ENCODE measurements around the gene ELOA. TPM values are rescaled to one million over a fixed set of nuclear protein-coding genes. Genes with fewer than 3 reads are reported as not detected.

Gene ELOA
- total and polyA plus RNA-seq, 2 of the 13 experiments (the other 11 are each of a cell fraction or from before 2014, with no cell fraction given) = 14.2 to 28.5 TPM

DNA sequence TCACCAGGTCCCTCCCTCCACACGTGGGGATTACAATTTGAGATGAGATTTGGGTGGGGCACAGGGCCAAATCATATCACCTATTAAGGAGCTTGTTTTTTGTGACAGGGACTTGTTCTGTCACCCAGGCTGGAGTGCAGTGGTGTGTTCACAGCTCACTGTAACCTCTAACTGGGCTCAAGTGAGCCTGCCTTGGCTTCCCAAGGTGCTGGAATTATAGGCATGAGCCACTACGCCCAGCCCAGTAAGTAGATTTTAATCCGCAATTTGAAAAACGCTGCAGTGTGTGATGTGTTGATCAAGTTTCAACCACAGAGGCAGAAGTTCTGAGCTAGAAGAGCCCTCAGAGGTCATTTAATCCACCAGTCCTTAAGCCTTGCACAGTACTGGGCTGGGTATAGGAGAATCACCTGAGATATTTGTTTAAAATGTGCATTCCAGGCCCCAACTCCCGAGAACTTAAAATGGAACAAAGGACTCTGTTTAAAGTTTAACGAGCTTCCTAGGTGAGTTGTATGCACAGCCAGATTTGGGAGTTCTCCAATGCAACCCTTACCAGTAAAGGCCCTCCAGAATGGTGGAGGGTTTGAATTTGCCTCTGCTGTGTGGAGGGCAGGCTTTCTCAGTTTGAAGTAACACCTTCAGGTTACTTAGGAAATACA, 38.3 kb upstream of the ELOA start (continued):
- TF ChIP-seq, protein P1, sequence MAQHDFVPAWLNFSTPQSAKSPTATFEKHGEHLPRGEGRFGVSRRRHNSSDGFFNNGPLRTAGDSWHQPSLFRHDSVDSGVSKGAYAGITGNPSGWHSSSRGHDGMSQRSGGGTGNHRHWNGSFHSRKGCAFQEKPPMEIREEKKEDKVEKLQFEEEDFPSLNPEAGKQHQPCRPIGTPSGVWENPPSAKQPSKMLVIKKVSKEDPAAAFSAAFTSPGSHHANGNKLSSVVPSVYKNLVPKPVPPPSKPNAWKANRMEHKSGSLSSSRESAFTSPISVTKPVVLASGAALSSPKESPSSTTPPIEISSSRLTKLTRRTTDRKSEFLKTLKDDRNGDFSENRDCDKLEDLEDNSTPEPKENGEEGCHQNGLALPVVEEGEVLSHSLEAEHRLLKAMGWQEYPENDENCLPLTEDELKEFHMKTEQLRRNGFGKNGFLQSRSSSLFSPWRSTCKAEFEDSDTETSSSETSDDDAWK (CRISPR knock-in tag; IDR thresholded peaks at IDR 0.05) = no peak
- TF ChIP-seq SMYD3 (CRISPR knock-in tag; IDR thresholded peaks at IDR 0.05) (no peak), MAFG (CRISPR knock-in tag; IDR thresholded peaks at IDR 0.05) (no peak)

DNA sequence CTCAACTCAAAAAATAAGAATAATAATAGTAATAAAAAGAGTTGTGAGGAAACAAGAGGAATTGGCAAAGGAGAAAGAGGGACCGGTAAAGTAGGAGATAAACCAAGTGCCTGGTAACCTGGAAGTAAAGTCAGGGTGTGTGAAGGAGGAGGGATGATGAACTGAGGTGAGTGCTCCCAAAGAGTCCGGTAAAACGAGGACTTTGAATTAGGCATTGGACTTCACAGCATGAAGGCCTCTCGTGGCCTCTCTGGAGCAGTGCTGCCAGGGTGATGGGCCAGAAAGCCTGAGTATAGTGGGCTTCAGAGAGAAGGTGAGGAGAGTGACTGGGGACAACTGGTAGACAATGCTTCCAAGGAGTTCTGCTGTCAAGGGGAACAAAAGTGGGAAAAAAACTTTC, 34.0 kb upstream of the ELOA start:
- TF ChIP-seq ZNF263 (CRISPR knock-in tag; IDR thresholded peaks at IDR 0.05) (peak; percentile 86), MEF2D (CRISPR knock-in tag; IDR thresholded peaks at IDR 0.05) (no peak)
- Histone ChIP-seq H4K20me1 (ENCODE audit: insufficient read depth, low read length) (peaks cover 8% of the 10 kb centered on the region; the same call in 1 of the 2 replicates), H3K4me1 (ENCODE audit: insufficient read depth, low read length) (peaks cover 13% of the 10 kb centered on the region), H3K4me2 (ENCODE audit: low read depth, low read length) (no peak overlapping the region), H3K27me3 (ENCODE audit: control insufficient read depth in 1 of 2, insufficient read depth in 2 of 2, low read length in 2 of 2) (no peaks in the 10 kb centered on the region), H3K36me3 (replicated peaks in 1 of 2; ENCODE audit: control insufficient read depth in 1 of 2, insufficient read depth in 2 of 2, low read length in 2 of 2) (peaks cover 0 to 10% of the 10 kb centered on the region in 2 experiments; a peak in 1 of 5 replicates), H3K4me3 (replicated peaks in 1 of 3; ENCODE audit: insufficient read depth in 1 of 3, low read depth in 2 of 3, low read length in 3 of 3) (no peak overlapping the region), H3K9ac (ENCODE audit: insufficient read depth, low read depth, low read length) (no peak overlapping the region), H3K9me3 (ENCODE audit: low read length) (no peaks in the 10 kb centered on the region), H2AFZ (ENCODE audit: low read length) (no peak overlapping the region), H3K27ac (ENCODE audit: extremely low read length, insufficient read depth, low read length) (no peak overlapping the region), H3K79me2 (ENCODE audit: insufficient read depth, low read length) (no peaks in the 10 kb centered on the region)
- intact Hi-C loops (cut with micrococcal nuclease; ENCODE audit: unreplicated experiment) = no loop called here
- in situ Hi-C loops (cut with HindIII; ENCODE audit: extremely low pct_ligation_motif_present, low pct_unique_long_range_greater_than_20kb) = no loop called here
- POLR2A ChIA-PET = no interaction called here
- no peak for FAIRE-seq
- no TSS peak for BruUV-seq (replicated peaks)
- no peak for DNase-seq (ENCODE audit: low spot score)
- WGBS (ENCODE audit: low lambda C conversion rate) = 90% methylated on average over 4 of the region's 4 CpGs
- CTCF ChIA-PET (ENCODE audit: low intra/inter-chr PET ratio, low total read pairs) = no interaction called here
- no peak for ATAC-seq

DNA sequence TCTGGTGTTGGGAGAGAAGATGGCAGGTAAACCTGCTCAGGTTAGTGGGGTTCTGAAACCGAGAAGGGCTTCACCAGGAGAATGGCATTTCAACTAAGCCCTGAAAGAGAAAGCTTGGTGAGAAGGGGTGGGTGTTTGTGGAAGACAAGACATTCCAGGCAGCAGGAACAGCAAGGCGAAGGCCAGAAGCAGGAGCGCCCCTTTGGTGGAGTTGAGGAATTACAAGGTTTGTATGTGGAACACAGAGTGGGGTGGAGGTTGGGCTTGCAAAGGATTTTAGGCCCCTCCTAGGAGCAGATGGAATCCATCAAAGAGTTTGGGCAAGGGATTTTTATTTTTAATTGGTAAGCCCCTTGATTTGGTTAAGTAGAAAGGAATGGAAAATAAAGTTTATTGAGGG, 24.8 kb upstream of the ELOA start:
- peaks cover 3% of the 10 kb centered on the region for H3K79me2 ChIP-seq (ENCODE audit: insufficient read depth, low read length)
- H3K36me3 ChIP-seq (replicated peaks in 1 of 2; ENCODE audit: control insufficient read depth in 1 of 2, insufficient read depth in 2 of 2, low read length in 2 of 2) = no peaks in the 10 kb centered on the region
- 33% methylated on average over 3 of the region's 3 CpGs for WGBS (ENCODE audit: low lambda C conversion rate)
- FAIRE-seq (peak; percentile 72), ATAC-seq (peak; percentile 91), DNase-seq (ENCODE audit: low spot score) (peak; percentile 36)
- no peak overlapping the region for H3K4me3 ChIP-seq (replicated peaks in 1 of 3; ENCODE audit: insufficient read depth in 1 of 3, low read depth in 2 of 3, low read length in 3 of 3)
- in situ Hi-C loops (cut with HindIII; ENCODE audit: extremely low pct_ligation_motif_present, low pct_unique_long_range_greater_than_20kb) = no loop called here
- H3K27me3 ChIP-seq (ENCODE audit: control insufficient read depth in 1 of 2, insufficient read depth in 2 of 2, low read length in 2 of 2) = no peaks in the 10 kb centered on the region
- POLR2A ChIA-PET = no interaction called here
- no peak overlapping the region for H3K4me2 ChIP-seq (ENCODE audit: low read depth, low read length)
- intact Hi-C loops (cut with micrococcal nuclease; ENCODE audit: unreplicated experiment) = no loop called here
- no peak overlapping the region for H3K27ac ChIP-seq (ENCODE audit: extremely low read length, insufficient read depth, low read length)
- BruUV-seq (replicated peaks) = no TSS peak
- 0 out of 2 replicates have a peak, but pooled peaks cover 5% of the 10 kb centered on the region for H3K4me1 ChIP-seq (ENCODE audit: insufficient read depth, low read length)
- CTCF ChIA-PET (ENCODE audit: low intra/inter-chr PET ratio, low total read pairs) = no interaction called here
- no peak overlapping the region for H3K9ac ChIP-seq (ENCODE audit: insufficient read depth, low read depth, low read length)
- peaks cover 3% of the 10 kb centered on the region; the same call in 1 of the 2 replicates for H4K20me1 ChIP-seq (ENCODE audit: insufficient read depth, low read length)
- H3K9me3 ChIP-seq (ENCODE audit: low read length) = no peaks in the 10 kb centered on the region
- H2AFZ ChIP-seq (ENCODE audit: low read length) = no peak overlapping the region
- no peak for TF ChIP-seq ZFY (CRISPR knock-in tag; IDR thresholded peaks at IDR 0.05)
- no peak for TF ChIP-seq HDAC6 (IDR thresholded peaks at IDR 0.05; ENCODE audit: low read depth, low read length)
- no peak for TF ChIP-seq AGO2 (optimal IDR thresholded peaks at IDR 0.05; ENCODE audit: low read depth, low read length)
- peak; percentile 70 for TF ChIP-seq TEAD3 (CRISPR knock-in tag; optimal IDR thresholded peaks at IDR 0.05; ENCODE audit: borderline replicate concordance)
- 0 out of 2 replicates have a peak, but pooled peaks have one; percentile 22 for TF ChIP-seq SMC3 (IDR thresholded peaks at IDR 0.05; ENCODE audit: low read length)
- TF ChIP-seq ZNF644 (CRISPR knock-in tag; IDR thresholded peaks at IDR 0.05; ENCODE audit: low read depth) = no peak
- no peak for TF ChIP-seq ZNF34 (CRISPR knock-in tag; IDR thresholded peaks at IDR 0.05; ENCODE audit: borderline replicate concordance)
- TF ChIP-seq, protein P2, sequence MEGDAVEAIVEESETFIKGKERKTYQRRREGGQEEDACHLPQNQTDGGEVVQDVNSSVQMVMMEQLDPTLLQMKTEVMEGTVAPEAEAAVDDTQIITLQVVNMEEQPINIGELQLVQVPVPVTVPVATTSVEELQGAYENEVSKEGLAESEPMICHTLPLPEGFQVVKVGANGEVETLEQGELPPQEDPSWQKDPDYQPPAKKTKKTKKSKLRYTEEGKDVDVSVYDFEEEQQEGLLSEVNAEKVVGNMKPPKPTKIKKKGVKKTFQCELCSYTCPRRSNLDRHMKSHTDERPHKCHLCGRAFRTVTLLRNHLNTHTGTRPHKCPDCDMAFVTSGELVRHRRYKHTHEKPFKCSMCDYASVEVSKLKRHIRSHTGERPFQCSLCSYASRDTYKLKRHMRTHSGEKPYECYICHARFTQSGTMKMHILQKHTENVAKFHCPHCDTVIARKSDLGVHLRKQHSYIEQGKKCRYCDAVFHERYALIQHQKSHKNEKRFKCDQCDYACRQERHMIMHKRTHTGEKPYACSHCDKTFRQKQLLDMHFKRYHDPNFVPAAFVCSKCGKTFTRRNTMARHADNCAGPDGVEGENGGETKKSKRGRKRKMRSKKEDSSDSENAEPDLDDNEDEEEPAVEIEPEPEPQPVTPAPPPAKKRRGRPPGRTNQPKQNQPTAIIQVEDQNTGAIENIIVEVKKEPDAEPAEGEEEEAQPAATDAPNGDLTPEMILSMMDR (CRISPR knock-in tag; IDR thresholded peaks at IDR 0.05) = peak; percentile 60
- peak; percentile 54; the same call in 1 of the 2 replicates for TF ChIP-seq ZMYM4 (CRISPR knock-in tag; IDR thresholded peaks at IDR 0.05)
- TF ChIP-seq MYNN (CRISPR knock-in tag; IDR thresholded peaks at IDR 0.05; ENCODE audit: low read depth) = no peak
